Neutrophil (primary cell): Measurements from ENCODE around the gene TRIM29.

Experiments
- H3K27ac ChIP-seq: fragments of 200-600 bp; sonication (generic); 2 replicates; pipeline ENCODE4 v1.5.1; 2016; ENCODE audit warnings: mild to moderate bottlenecking, moderate library complexity
- H3K27me3 ChIP-seq: fragments of 200-600 bp; sonication (generic); 2 replicates; pipeline ENCODE4 v1.6.0; 2016; ENCODE audit warnings: mild to moderate bottlenecking
- H3K36me3 ChIP-seq: fragments of 200-600 bp; sonication (generic); 2 replicates; pipeline ENCODE4 v1.5.1; 2017
- H3K4me1 ChIP-seq, 2 experiments: fragments of 200-600 bp in 1 of 2; sonication (generic) in 1 of 2; 1 replicate in 1 of 2; 2 replicates in 1 of 2; pipeline versions ENCODE4 v1.5.1 to v1.6.1; 2013 to 2016; ENCODE audit warnings: low read depth in 1 of 2, low read length in 1 of 2, mild to moderate bottlenecking in 1 of 2, moderate library complexity in 1 of 2; ENCODE audit not compliant: control insufficient read depth in 1 of 2, insufficient read depth in 1 of 2
- H3K4me3 ChIP-seq, 2 experiments: fragments of 200-600 bp in 1 of 2; sonication (generic) in 1 of 2; 1 replicate in 1 of 2; 2 replicates in 1 of 2; pipeline ENCODE4 v1.5.1; 2013 to 2016; ENCODE audit warnings: low read depth in 1 of 2, low read length in 1 of 2, mild to moderate bottlenecking in 1 of 2, moderate library complexity in 1 of 2
- H3K9me3 ChIP-seq: fragments of 200-600 bp; sonication (generic); 2 replicates; pipeline ENCODE4 v1.5.1; 2016
- TF ChIP-seq, protein P1 (sequence below): fragments of 200-600 bp; sonication (generic); IDR thresholded peaks from 2 replicates; pipeline ENCODE4 v1.5.1; 2016; ENCODE audit warnings: antibody characterized with exemption

The TRIM29 gene

DNA sequence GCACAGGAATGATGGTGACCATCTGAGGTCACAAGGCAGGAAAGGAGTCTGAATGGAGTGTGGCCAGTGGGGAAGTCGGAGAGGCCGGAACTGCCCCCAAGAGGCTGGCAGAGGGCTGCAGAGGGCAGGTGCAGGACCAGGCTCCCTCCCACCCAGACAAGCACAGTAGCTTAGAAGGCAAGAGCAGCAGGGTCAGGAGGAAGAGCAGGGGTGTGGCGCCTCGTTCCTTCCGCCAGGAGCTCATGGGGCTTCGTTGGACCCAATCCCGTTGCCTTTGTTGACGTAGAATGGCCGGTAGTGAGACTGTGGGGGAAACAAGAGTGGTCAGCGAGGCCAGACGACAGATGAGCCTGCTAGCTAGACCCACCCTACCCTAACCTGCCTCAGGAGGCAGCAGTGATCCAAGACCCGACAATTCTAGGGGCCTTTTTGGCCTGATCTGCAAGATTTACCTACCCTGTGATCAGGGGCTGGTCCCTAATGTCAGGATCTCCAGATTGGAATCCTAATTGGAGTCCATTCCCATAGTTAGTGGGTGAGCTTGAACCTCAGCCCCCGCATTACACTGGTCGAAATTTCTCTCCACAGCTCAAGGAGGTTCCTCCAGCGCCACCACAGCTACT, 25.6 kb downstream of the TRIM29 start:
- Histone ChIP-seq H3K27me3 (peaks cover 26% of the 10 kb centered on the region), H3K4me1 (no peaks in the 10 kb centered on the region), H3K27ac (no peak overlapping the region), H3K36me3 (no peaks in the 10 kb centered on the region), H3K4me3 (no peak overlapping the region), H3K9me3 (no peaks in the 10 kb centered on the region)
- TF ChIP-seq, protein P1, sequence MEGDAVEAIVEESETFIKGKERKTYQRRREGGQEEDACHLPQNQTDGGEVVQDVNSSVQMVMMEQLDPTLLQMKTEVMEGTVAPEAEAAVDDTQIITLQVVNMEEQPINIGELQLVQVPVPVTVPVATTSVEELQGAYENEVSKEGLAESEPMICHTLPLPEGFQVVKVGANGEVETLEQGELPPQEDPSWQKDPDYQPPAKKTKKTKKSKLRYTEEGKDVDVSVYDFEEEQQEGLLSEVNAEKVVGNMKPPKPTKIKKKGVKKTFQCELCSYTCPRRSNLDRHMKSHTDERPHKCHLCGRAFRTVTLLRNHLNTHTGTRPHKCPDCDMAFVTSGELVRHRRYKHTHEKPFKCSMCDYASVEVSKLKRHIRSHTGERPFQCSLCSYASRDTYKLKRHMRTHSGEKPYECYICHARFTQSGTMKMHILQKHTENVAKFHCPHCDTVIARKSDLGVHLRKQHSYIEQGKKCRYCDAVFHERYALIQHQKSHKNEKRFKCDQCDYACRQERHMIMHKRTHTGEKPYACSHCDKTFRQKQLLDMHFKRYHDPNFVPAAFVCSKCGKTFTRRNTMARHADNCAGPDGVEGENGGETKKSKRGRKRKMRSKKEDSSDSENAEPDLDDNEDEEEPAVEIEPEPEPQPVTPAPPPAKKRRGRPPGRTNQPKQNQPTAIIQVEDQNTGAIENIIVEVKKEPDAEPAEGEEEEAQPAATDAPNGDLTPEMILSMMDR = no peak

DNA sequence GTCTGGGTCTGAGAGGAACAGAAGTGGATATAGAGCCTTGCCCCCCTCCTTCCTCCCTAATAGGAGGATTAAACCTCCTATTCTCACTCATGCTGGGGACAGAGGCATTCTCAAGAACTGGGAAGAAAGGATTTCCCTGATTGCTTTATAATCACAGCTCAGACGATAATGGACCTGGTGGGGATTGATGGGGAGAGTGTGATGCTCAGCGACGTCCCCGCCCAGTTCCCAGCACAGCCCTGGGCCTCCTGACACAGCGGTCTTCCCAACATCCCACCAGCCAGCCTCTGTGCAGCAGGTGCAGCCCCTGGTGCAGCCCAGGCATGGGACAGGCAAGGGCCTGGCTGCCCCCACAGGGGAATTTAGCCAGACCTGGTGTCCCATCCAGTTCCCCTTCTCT, 28.4 kb downstream of the TRIM29 start:
- Histone ChIP-seq H3K9me3 (no peaks in the 10 kb centered on the region), H3K27ac (no peak overlapping the region), H3K4me3 (no peak overlapping the region), H3K4me1 (no peaks in the 10 kb centered on the region), H3K27me3 (peaks cover 25% of the 10 kb centered on the region), H3K36me3 (no peaks in the 10 kb centered on the region)
- TF ChIP-seq, protein P1 = no peak

DNA sequence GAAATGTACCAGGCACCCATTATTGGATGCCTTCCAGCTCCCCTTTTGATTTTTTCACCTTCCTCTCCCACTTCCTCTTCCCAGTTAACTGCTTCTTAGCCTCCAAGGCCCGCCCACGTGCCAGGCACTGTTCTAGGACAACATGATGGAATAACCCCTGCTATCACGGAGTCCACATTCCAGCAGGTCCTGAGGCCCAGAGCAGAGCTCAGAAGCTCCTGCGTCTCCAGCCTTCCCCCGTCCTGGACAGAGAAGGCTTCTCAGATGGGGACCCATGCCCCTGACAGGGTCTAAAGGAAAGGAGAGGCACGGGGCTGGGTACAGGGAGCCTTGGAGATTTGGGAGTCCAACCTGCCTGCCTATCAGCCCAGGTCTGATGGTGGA, 29.1 kb downstream of the TRIM29 start:
- TF ChIP-seq, protein P1 = no peak
- H3K27me3 ChIP-seq = peaks cover 19% of the 10 kb centered on the region
- no peaks in the 10 kb centered on the region for H3K36me3 ChIP-seq
- H3K4me1 ChIP-seq = no peaks in the 10 kb centered on the region
- no peaks in the 10 kb centered on the region for H3K9me3 ChIP-seq
- no peak overlapping the region for H3K27ac ChIP-seq
- H3K4me3 ChIP-seq = no peak overlapping the region

DNA sequence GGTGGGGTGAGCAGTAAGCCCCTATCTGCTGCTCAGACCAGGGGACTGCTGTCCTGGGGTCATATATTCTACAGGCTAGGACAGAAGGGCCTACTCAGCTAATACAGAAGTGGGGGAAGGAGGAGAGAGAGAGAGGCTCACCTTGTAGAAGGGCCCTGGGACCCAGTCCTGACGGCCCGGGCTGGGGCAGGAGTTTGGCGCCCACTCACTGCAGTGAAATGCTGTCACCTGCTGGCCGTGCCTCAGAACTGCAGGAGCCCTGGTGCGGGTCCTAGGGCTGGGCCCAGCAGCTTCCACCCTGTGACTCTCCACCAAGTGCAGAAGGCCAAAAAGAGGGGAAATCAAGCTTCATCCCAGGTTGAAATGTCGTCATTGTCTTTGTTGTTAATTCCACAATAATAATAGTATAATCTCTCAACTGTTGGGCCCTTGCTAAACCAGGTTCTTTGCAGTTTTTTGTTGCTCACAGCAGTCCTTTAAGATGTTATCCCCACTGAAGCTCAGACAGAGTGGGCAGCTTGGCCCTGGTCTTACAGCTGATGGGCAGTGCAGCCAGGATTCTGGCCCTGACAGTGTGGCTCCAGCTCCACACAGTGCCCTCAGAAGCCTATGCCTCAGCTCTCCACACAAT, 29.6 kb downstream of the TRIM29 start:
- TF ChIP-seq, protein P1 = peak; percentile 59
- Histone ChIP-seq H3K27me3 (peaks cover 14% of the 10 kb centered on the region), H3K27ac (no peak overlapping the region), H3K4me1 (no peaks in the 10 kb centered on the region), H3K4me3 (no peak overlapping the region), H3K9me3 (no peaks in the 10 kb centered on the region), H3K36me3 (no peaks in the 10 kb centered on the region)

DNA sequence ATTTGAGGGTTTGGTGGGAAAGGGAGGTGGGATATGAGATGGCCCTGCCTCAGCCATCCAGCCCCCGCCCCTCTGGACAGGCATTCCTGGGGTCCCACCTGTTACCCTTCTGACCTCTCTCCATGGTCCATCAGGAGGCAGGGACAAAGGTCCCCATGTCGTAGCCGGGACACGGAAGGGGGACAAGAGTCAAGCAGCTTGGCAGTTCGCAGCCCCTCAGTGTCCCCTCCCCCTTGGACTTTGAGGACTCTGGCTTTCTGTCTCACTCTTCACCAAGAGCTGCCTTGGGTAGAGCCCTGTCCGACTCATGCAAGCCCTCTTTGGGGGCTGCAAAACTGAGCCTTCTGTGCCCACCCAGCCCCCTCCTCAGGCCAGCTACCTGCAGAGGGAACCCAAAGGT, 30.2 kb downstream of the TRIM29 start:
- Histone ChIP-seq H3K36me3 (no peaks in the 10 kb centered on the region), H3K27me3 (peaks cover 8% of the 10 kb centered on the region), H3K27ac (no peak overlapping the region), H3K4me3 (no peak overlapping the region), H3K9me3 (no peaks in the 10 kb centered on the region), H3K4me1 (no peaks in the 10 kb centered on the region)
- TF ChIP-seq, protein P1 = no peak
